Smooth muscle cell (in vitro differentiated cells): ENCODE measurements around the gene AGBL5. TPM values are rescaled to one million over a fixed set of nuclear protein-coding genes. Genes with fewer than 3 reads are reported as not detected.

Experiments used
- DNase-seq: peaks from one replicate; lab custom pipeline; 2025; ENCODE audit not compliant: unreplicated experiment; lab: John Stamatoyannopoulos, UW
- H2AFZ ChIP-seq: fragments of 200-600 bp; sonication (generic); 2 replicates; pipeline ENCODE4 v1.6.0; 2016; ENCODE audit warnings: antibody characterized with exemption, low read depth, mild to moderate bottlenecking
- H3F3A ChIP-seq: fragments of 200-600 bp; sonication (generic); 2 replicates; pipeline ENCODE4 v1.6.0; 2017; ENCODE audit warnings: antibody characterized with exemption, low read depth
- H3K27ac ChIP-seq: fragments of 200-600 bp; sonication (generic); 2 replicates; pipeline ENCODE4 v1.5.1; 2016; ENCODE audit warnings: low read depth, mild to moderate bottlenecking
- H3K27me3 ChIP-seq: fragments of 200-600 bp; sonication (generic); 2 replicates; pipeline ENCODE4 v1.6.1; 2016; ENCODE audit warnings: low read depth, mild to moderate bottlenecking
- H3K36me3 ChIP-seq: fragments of 200-600 bp; sonication (generic); 2 replicates; pipeline ENCODE4 v1.5.1; 2016; ENCODE audit warnings: low read depth
- H3K4me1 ChIP-seq: fragments of 200-600 bp; sonication (generic); 2 replicates; pipeline ENCODE4 v1.5.1; 2016; ENCODE audit warnings: low read depth
- H3K4me2 ChIP-seq: fragments of 200-600 bp; sonication (generic); 2 replicates; pipeline ENCODE4 v1.6.0; 2016; ENCODE audit warnings: mild to moderate bottlenecking
- H3K4me3 ChIP-seq: fragments of 200-600 bp; sonication (generic); 2 replicates; pipeline ENCODE4 v1.5.1; 2016; ENCODE audit warnings: mild to moderate bottlenecking
- H3K79me2 ChIP-seq: fragments of 200-600 bp; sonication (generic); 2 replicates; pipeline ENCODE4 v1.6.0; 2016; ENCODE audit warnings: low read depth, mild to moderate bottlenecking
- H3K9ac ChIP-seq: fragments of 200-600 bp; sonication (generic); 2 replicates; pipeline ENCODE4 v1.6.0; 2016; ENCODE audit warnings: low read depth
- H3K9me3 ChIP-seq: fragments of 200-600 bp; sonication (generic); replicated peaks from 2 replicates; pipeline ENCODE4 v1.5.1; 2016; ENCODE audit warnings: low read depth
- H4K20me1 ChIP-seq: fragments of 200-600 bp; sonication (generic); 2 replicates; pipeline ENCODE4 v1.6.0; 2016; ENCODE audit warnings: low read depth
- CTCF ChIP-seq: fragments of 200-600 bp; sonication (generic); IDR thresholded peaks from 2 replicates; pipeline ENCODE4 v1.5.1; 2017; ENCODE audit warnings: borderline replicate concordance, mild to moderate bottlenecking, antibody characterized with exemption; ENCODE audit not compliant: insufficient read depth, poor library complexity, severe bottlenecking
- WGBS: methylation state at CpG from one replicate; pipeline ENCODE4 v1.1.7; 2016; ENCODE audit warnings: low lambda C conversion rate; 5-methylcytosine and 5-hydroxymethylcytosine counted together
- polyA plus RNA-seq: library from polyadenylated mRNA; unstranded; fragments of >200 nt; fragmentation: Nextera tagmentation; extraction: Ambion mirVana; gene quantifications from 2 replicates; pipeline ENCODE4 v1.2.1, GENCODE V29; 2016
- total RNA-seq: library from RNA; depleted of rRNA; stranded (reverse); fragments of >200 nt; gene quantifications from 2 replicates; pipeline ENCODE4 v1.2.3, GENCODE V29; 2014

AGBL5 gene
- total and polyA plus RNA-seq, 2 experiments from 2014 or later: 13.7 to 17.1 TPM

- WGBS: 95% methylated on average over 7 of the region's 7 CpGs
- H3K27ac ChIP-seq: no peak overlapping the region
- no peak for DNase-seq
- no peak overlapping the region for H3K4me2 ChIP-seq
- no peaks in the 10 kb centered on the region for H3K27me3 ChIP-seq
- no peaks in the 10 kb centered on the region for H3K4me1 ChIP-seq
- no peaks in the 10 kb centered on the region for H3K9me3 ChIP-seq
- H3K36me3 ChIP-seq: no peaks in the 10 kb centered on the region
- no peaks in the 10 kb centered on the region for H3K79me2 ChIP-seq
- no peak overlapping the region for H3K9ac ChIP-seq
- peaks cover 9% of the 10 kb centered on the region for H3F3A ChIP-seq
- H3K4me3 ChIP-seq: no peak overlapping the region
- TF ChIP-seq CTCF: no peak
- peaks cover 79% of the 10 kb centered on the region for H4K20me1 ChIP-seq
- H2AFZ ChIP-seq: no peak overlapping the region
Observed at GRCh38 chr2:27023740-27024139, 27.7 kb upstream of the AGBL5 start.

DNA sequence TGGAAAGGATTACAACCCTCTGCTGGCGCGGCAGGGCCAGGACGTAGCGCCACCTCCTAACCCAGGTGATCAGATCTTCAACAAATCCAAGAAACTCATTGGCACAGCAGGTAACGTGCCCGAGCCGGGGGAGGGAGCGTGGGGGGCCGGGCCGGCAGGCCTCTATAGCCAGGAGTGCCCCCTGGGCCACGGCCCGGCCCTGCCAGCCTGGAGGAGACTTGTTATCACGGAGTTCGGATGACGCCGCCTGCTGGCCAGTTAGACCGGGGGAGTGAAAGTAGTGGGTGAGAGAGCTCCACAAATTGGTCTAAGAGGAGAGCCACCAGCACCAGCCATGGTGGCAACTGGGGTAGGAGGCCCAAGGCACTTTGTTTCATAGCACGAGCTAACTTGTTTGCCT, 27.3 kb upstream of the AGBL5 start:
- H3K9ac ChIP-seq: no peak overlapping the region
- H3K79me2 ChIP-seq: no peaks in the 10 kb centered on the region
- no peak overlapping the region for H3K4me3 ChIP-seq
- H3F3A ChIP-seq: peaks cover 9% of the 10 kb centered on the region
- no peaks in the 10 kb centered on the region for H3K36me3 ChIP-seq
- no peak overlapping the region for H3K27ac ChIP-seq
- H3K9me3 ChIP-seq: no peaks in the 10 kb centered on the region
- peaks cover 76% of the 10 kb centered on the region for H4K20me1 ChIP-seq
- H3K4me2 ChIP-seq: no peak overlapping the region
- H3K4me1 ChIP-seq: no peaks in the 10 kb centered on the region
- H2AFZ ChIP-seq: no peak overlapping the region
- WGBS: 83% methylated on average over 18 of the region's 18 CpGs
- DNase-seq: no peak
- H3K27me3 ChIP-seq: no peaks in the 10 kb centered on the region
- peak; percentile 20 for TF ChIP-seq CTCF

DNA sequence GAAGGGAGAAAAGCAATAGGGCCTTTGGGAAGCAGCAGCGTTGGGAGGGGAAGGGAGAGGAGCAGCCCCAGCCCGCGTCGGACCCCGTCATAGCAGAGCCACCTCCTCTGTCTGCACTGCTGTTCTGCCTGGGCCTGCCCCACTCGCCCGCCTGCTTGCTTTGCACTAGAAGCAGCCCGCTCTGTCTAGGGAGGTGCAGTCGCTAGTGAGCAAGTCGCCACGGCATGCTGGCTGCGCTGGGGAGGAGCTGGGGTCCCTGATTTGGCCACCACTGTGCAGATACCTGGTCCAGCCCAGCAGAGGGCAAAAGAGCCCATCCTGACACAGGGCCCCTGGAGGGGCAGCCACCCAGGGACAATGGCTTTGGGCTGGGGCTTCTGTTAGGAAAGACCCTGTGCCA, 26.7 kb upstream of the AGBL5 start:
- Histone ChIP-seq H3K27ac (no peak overlapping the region), H3K4me3 (no peak overlapping the region), H3K79me2 (no peaks in the 10 kb centered on the region), H2AFZ (no peak overlapping the region), H3K27me3 (no peaks in the 10 kb centered on the region), H3K36me3 (no peaks in the 10 kb centered on the region), H3K4me2 (no peak overlapping the region), H3K9ac (no peak overlapping the region), H4K20me1 (peaks cover 70% of the 10 kb centered on the region), H3F3A (peaks cover 9% of the 10 kb centered on the region), H3K9me3 (no peaks in the 10 kb centered on the region), H3K4me1 (no peaks in the 10 kb centered on the region)
- no peak for DNase-seq
- no peak for TF ChIP-seq CTCF
- 94% methylated on average over 12 of the region's 12 CpGs for WGBS

DNA sequence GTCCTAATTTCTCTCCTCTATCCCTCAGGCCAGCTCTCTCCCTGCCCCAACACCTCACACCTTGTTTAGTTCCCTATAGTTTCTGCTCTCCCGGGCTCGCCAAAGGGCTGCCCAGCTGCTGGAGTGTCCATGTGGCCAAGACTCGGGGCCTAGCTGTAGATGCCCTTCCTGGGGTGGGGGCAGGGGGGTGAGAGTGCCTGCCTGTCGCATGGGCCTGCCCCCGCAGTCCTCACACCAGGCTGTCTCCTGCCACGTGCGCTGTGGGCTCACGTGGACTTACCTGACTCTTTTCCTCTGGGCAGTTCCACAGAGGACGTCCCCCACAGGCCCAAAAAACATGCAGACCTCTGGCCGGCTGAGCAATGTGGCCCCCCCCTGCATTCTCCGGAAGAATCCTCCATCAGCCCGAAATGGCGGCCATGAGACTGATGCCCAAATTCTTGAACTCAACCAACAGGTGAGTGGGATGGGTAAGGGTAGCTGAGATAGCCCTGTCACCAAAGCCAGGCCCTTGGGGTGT, 26.1 kb upstream of the AGBL5 start:
- Histone ChIP-seq H3K9ac (no peak overlapping the region), H2AFZ (no peak overlapping the region), H3K4me1 (no peaks in the 10 kb centered on the region), H4K20me1 (peaks cover 65% of the 10 kb centered on the region), H3K79me2 (no peaks in the 10 kb centered on the region), H3K4me2 (no peak overlapping the region), H3K4me3 (no peak overlapping the region), H3K9me3 (no peaks in the 10 kb centered on the region), H3K27ac (no peak overlapping the region), H3K27me3 (no peaks in the 10 kb centered on the region), H3K36me3 (no peaks in the 10 kb centered on the region), H3F3A (peaks cover 9% of the 10 kb centered on the region)
- no peak for TF ChIP-seq CTCF
- WGBS: 95% methylated on average over 13 of the region's 13 CpGs
- DNase-seq: no peak
